Thyroid gland (tissue), 4 donors: Measurements from ENCODE around the gene GORASP2.

Experiments used
- POLR2A ChIP-seq, 2 donors: fragments of 450-650 bp; IDR thresholded peaks; one replicate each; pipeline ENCODE4 v1.6.1; 2017; ENCODE audit warnings: antibody characterized with exemption in 2 of 2, mild to moderate bottlenecking in 2 of 2, moderate library complexity in 1 of 2
- TF ChIP-seq, protein P1 (sequence below), 6 experiments: fragments of 200-600 bp in 3 of 6; fragments of 450-650 bp in 3 of 6; sonication (generic) in 3 of 6; IDR thresholded peaks; one replicate each; pipeline ENCODE4 v1.5.1; 2016 to 2019; ENCODE audit warnings: antibody characterized with exemption in 6 of 6, mild to moderate bottlenecking in 2 of 6, inconsistent platforms in 1 of 6, moderate library complexity in 1 of 6

DNA sequence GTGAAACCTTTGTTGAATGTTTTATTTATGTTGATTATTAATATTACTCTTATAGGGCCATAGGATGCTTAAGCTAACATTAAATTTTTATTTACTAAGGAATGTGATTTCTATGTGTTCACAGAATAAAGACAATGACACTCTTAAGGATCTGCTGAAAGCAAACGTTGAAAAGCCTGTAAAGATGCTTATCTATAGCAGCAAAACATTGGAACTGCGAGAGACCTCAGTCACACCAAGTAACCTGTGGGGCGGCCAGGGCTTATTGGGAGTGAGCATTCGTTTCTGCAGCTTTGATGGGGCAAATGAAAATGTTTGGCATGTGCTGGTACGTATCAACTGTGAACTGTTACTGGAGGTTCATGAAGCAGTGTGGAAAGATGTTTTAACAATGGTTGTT lies 20.4 kb downstream of the GORASP2 start:
- TF ChIP-seq, protein P1, sequence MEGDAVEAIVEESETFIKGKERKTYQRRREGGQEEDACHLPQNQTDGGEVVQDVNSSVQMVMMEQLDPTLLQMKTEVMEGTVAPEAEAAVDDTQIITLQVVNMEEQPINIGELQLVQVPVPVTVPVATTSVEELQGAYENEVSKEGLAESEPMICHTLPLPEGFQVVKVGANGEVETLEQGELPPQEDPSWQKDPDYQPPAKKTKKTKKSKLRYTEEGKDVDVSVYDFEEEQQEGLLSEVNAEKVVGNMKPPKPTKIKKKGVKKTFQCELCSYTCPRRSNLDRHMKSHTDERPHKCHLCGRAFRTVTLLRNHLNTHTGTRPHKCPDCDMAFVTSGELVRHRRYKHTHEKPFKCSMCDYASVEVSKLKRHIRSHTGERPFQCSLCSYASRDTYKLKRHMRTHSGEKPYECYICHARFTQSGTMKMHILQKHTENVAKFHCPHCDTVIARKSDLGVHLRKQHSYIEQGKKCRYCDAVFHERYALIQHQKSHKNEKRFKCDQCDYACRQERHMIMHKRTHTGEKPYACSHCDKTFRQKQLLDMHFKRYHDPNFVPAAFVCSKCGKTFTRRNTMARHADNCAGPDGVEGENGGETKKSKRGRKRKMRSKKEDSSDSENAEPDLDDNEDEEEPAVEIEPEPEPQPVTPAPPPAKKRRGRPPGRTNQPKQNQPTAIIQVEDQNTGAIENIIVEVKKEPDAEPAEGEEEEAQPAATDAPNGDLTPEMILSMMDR (IDR thresholded peaks at IDR 0.05), result no peak
- no peak for TF ChIP-seq POLR2A (IDR thresholded peaks at IDR 0.05)
